Measurements from ENCODE around the gene AP3M1.

DNA sequence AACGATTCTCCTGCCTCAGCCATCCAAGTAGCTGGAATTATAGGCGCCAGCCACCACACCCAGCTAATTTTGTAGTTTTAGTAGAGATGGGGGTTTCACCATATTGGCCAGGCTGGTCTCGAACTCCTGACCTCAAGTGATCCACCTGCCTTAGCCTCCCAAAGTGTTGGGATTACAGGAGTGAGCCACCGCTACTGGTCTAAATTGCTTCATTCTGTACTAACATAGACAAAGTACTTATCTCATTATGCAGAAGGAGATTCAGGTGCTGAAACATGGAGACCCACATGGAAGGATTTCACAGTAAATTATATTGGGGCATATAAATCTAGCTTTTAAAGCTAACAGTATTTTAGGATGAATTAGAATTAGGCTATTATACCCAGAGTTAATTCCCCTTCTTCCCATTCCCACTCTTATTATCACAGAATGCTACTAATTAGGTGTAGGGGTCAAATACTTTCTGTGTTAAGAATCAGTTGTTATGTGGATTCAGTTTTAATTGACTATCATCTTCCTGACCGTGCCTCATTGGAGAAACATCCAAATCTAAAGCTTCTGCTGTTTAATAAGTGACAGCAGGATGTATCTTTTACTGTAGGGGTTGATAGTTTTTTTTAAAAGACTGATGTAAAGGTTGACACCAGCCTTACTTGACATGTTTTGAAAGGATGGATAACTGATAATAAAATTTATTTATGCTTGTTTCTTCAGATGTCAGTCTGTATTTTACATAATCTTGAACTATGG is 27.6 kb upstream of the AP3M1 start:
- TF ChIP-seq, protein P1, sequence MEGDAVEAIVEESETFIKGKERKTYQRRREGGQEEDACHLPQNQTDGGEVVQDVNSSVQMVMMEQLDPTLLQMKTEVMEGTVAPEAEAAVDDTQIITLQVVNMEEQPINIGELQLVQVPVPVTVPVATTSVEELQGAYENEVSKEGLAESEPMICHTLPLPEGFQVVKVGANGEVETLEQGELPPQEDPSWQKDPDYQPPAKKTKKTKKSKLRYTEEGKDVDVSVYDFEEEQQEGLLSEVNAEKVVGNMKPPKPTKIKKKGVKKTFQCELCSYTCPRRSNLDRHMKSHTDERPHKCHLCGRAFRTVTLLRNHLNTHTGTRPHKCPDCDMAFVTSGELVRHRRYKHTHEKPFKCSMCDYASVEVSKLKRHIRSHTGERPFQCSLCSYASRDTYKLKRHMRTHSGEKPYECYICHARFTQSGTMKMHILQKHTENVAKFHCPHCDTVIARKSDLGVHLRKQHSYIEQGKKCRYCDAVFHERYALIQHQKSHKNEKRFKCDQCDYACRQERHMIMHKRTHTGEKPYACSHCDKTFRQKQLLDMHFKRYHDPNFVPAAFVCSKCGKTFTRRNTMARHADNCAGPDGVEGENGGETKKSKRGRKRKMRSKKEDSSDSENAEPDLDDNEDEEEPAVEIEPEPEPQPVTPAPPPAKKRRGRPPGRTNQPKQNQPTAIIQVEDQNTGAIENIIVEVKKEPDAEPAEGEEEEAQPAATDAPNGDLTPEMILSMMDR (IDR thresholded peaks at IDR 0.05): no peak
- TF ChIP-seq POLR2A (IDR thresholded peaks at IDR 0.05): no peak

Measured in esophagus squamous epithelium (tissue), 4 donors.